Heart left ventricle (tissue), 16 donors: ENCODE results near the gene NSFL1C. TPM values are rescaled to one million over a fixed set of nuclear protein-coding genes. Genes with fewer than 3 reads are reported as not detected.
A peak's percentile ranks its signal among the peaks of the same experiment; 100 is the strongest.

ENCODE experiments used
- ATAC-seq, 4 donors: fragments of 200-7000 bp; cut with Tn5 transposase; one replicate each; pipeline ENCODE4 v1.9.1; 2020 to 2022; ENCODE audit warnings: moderate library complexity in 4 of 4, mild to moderate bottlenecking in 3 of 4, moderate number of reproducible peaks in 1 of 4
- DNase-seq, 5 donors: peaks; one replicate each; pipeline ENCODE4 v3.0.0-alpha.2; 2020
- H3K27ac ChIP-seq, 12 donors: fragments of 200-600 bp; sonication (generic) in 4 of 12; one replicate each; pipeline versions ENCODE4 v1.5.0 to v1.8.0; 2016 to 2022; ENCODE audit warnings: mild to moderate bottlenecking in 2 of 12
- H3K27me3 ChIP-seq, 9 donors: fragments of 200-600 bp; sonication (generic) in 2 of 9; one replicate each; pipeline versions ENCODE4 v1.5.1 to v1.8.0; 2016 to 2022; ENCODE audit warnings: mild to moderate bottlenecking in 3 of 9
- H3K36me3 ChIP-seq, 9 donors: fragments of 200-600 bp; sonication (generic) in 2 of 9; one replicate each; pipeline versions ENCODE4 v1.5.0 to v1.8.0; 2018 to 2022; ENCODE audit warnings: mild to moderate bottlenecking in 2 of 9
- H3K4me1 ChIP-seq, 12 donors: fragments of 200-600 bp; sonication (generic) in 4 of 12; one replicate each; pipeline versions ENCODE4 v1.5.0 to v1.8.0; 2016 to 2022; ENCODE audit warnings: mild to moderate bottlenecking in 3 of 12
- H3K4me3 ChIP-seq, 12 donors: fragments of 200-600 bp; sonication (generic) in 4 of 12; one replicate each; pipeline versions ENCODE4 v1.5.0 to v1.8.0; 2017 to 2022; ENCODE audit warnings: mild to moderate bottlenecking in 9 of 12, moderate library complexity in 4 of 12
- H3K9me3 ChIP-seq, 12 donors: fragments of 200-600 bp; sonication (generic) in 4 of 12; one replicate each; pipeline versions ENCODE4 v1.5.0 to v1.8.0; 2016 to 2022; ENCODE audit warnings: mild to moderate bottlenecking in 1 of 12
- CTCF ChIP-seq, 12 donors: fragments of 200-600 bp; sonication (generic) in 4 of 12; IDR thresholded peaks; one replicate each; pipeline versions ENCODE4 v1.5.0 to v1.8.0; 2018 to 2022; ENCODE audit warnings: antibody characterized with exemption in 12 of 12, mild to moderate bottlenecking in 5 of 12
- POLR2A ChIP-seq, 2 donors: fragments of 450-650 bp; IDR thresholded peaks; one replicate each; pipeline ENCODE4 v1.6.1; 2017; ENCODE audit warnings: antibody characterized with exemption in 2 of 2, mild to moderate bottlenecking in 2 of 2, moderate library complexity in 2 of 2
- WGBS, 4 donors: extraction: QIAGEN DNeasy Blood & Tissue Kit in 2 of 4; methylation state at CpG; one replicate each; pipeline versions ENCODE4 v1.1.5 to v1.1.7; 2013 to 2018; 5-methylcytosine and 5-hydroxymethylcytosine counted together
- intact Hi-C, 10 donors: fragments of 100-400 bp; cut with DNase I; formaldehyde crosslinking; loops; one replicate each; pipeline versions ENCODE4 v1.11.1 to v1.14.2; 2022
- long read RNA-seq, 3 donors: library from polyadenylated mRNA; unstranded; transcript quantifications; one replicate each; pipeline ENCODE4 v2.0.0, GENCODE V29; 2020 to 2021
- polyA plus RNA-seq, 2 donors: library from polyadenylated mRNA; stranded (reverse); fragments of 200-250 nt; gene quantifications; one replicate each; pipeline ENCODE4 v1.2.3, GENCODE V29; 2013
- total RNA-seq, 9 donors: library from RNA; depleted of rRNA in 2 of 9; stranded (reverse); fragments of >200 nt in 2 of 9; fragmentation: NEBNext Ultra II Directional in 3 of 9; extraction: Animal tissue kit (Norgen Biotek cat#: 25700) in 3 of 9; gene quantifications; one replicate each; pipeline versions ENCODE4 v1.1.0 to v1.2.4, GENCODE V29; 2016 to 2023
- donor health status: ischemic (EF 13 %, LVEDD 7.1; RV severe dilation, severe dysfunction).
- donor health status: healthy with polysubstance abuse.
- donor health status: DM: no; HTN: yes; CAD: no.
- donor health status: DM: no; HTN: no; CAD: no.
- donor health status: ischemic (EF 25% LVEDD 6.9; RV normal size, moderate dysfunction).
- donor health status: ischemic (EF 25% LVEDD 5.7; RV mildly dilated, moderate dysfunction).
- donor health status: healthy.
- donor health status: DM: yes; HTN: yes; CAD: no.
- donor health status: ischemic (EF 35%, LVEDD 5.7; RV mildly dilated, moderate dysfunction).
- donor health status: nonischemic (EF 11% LVEDD 7.7; RV severe dilation, severe dysfunction).
- donor health status: DM: yes; HTN: yes; CAD: no.
- donor health status: PGD.
- donor health status: ischemic (EF 29% LVEDD 5.4; RV normal size, mild dysfunction).
- donor health status: nonischemic (EF 23%, LVEDD 6.1; RV moderate dilation, normal function).

Gene NSFL1C
- total RNA-seq (10 to 100 TPM; 27.9 to 66.6 (median 62.1) TPM), polyA plus RNA-seq (10 to 100 TPM; 30.6 to 55.8 TPM)
- long read RNA-seq, donor 1, transcript NSFL1C-201 (9 exons, 3,568 nt): major isoform, 49 of 75 reads
- long read RNA-seq, donor 1, partial matches to known transcripts: 9 of 75 reads
- long read RNA-seq, donor 1, other reads (novel, unspliced or antisense): 15 of 75 reads
- long read RNA-seq, donor 2, transcript NSFL1C-201 (9 exons, 3,568 nt): major isoform, 280 of 332 reads
- long read RNA-seq, donor 2, partial matches to known transcripts: 6 of 332 reads
- long read RNA-seq, donor 2, other reads (novel, unspliced or antisense): 40 of 332 reads
- long read RNA-seq, donor 3, transcript NSFL1C-201 (9 exons, 3,568 nt): major isoform, 58 of 73 reads
- long read RNA-seq, donor 3, partial matches to known transcripts: 3 of 73 reads
- long read RNA-seq, donor 3, other reads (novel, unspliced or antisense): 9 of 73 reads

DNA sequence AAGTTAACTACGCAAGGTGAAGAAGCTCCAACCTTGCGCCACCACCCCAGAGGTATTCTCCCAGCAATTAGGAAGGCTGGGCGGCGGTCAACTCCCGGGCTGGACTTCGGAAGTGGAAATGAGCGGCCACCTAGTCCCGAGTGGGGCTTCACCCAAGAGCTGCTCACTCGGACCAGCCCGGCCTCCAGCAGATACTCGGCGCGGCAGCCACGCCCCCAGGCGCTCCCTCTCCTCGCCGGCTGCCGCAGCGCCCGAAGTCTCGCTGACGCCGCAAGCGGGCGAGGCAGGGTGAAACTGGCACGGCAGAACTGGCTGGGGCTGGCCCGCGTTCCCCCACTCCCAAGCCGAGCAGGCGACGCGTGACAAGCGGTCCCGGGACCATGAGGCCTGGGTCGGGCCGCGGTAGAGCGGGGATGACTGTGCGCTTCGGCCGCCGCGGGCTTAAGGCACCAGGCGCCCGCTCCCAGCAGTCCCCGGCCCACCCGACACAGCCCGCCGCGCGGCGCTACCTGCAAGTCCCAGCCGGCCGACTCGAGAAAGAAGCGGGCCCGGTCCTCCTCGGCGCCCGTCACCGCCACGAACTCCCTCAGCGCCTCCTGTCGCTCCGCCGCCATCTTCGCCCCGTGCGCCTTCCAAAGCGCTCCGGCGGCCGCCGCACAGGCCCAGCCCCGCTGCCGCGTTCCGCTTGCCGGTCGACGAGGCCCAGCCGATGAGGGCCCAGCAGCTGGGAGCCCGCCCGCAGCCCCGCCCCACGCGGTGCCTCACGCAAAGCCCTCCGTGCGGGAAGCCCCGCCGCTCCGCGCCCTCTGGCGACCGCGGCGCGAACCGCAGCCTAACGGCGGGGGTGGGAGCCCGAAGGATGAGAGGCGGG is at the start of gene NSFL1C:
Gene NSFL1C (minus strand): TSS at position 639 of the 871 bp plus-strand sequence. CDS start 25 bp downstream, at position 614.
- H3K4me3 ChIP-seq: peak within 1 kb of the TSS; percentile 73 to 99 (median 92)
- peak; percentile 95 to 97 (median 97) for DNase-seq
- TF ChIP-seq POLR2A (IDR thresholded peaks at IDR 0.05) (peak in 1 of 2 donors; percentile 65), CTCF (IDR thresholded peaks at IDR 0.05) (peak in 11 of 12 donors; percentile 88 to 100 (median 98))
- intact Hi-C loops: loop anchor here in 5 of 10 donors (2.0 to 10.0 kb wide), 5 partner anchors 74 to 662 kb away; partner anchors contain the start of genes PSMF1 (in 3 of the 5) and FKBP1A (in 2 of the 5)
- H3K9me3 ChIP-seq: no peaks in the 10 kb centered on the region
- 0 to 1% (median 1%) methylated on average over 46 to 104 of the region's 104 CpGs for WGBS, 4 donors
- H3K27ac ChIP-seq: peak within 1 kb of the TSS; percentile 80 to 96 (median 89)
- H3K36me3 ChIP-seq: peaks cover 0 to 40% (median 22%) of the 10 kb centered on the region in 9 donors
- peak; percentile 90 to 98 (median 96) for ATAC-seq
- H3K4me1 ChIP-seq: peaks cover 5 to 69% (median 28%) of the 10 kb centered on the region in 12 donors
- H3K27me3 ChIP-seq: no peaks in the 10 kb centered on the region

GRCh38 chr20:1513801-1514200 is 47.2 kb upstream of the NSFL1C start:
- TF ChIP-seq CTCF (IDR thresholded peaks at IDR 0.05) (no peak), POLR2A (IDR thresholded peaks at IDR 0.05) (no peak)
- Histone ChIP-seq H3K27ac (no peak overlapping the region), H3K36me3 (no peaks in the 10 kb centered on the region), H3K4me1 (peaks cover 0 to 4% (median 0%) of the 10 kb centered on the region in 12 donors), H3K27me3 (peaks cover 0 to 10% (median 0%) of the 10 kb centered on the region in 9 donors), H3K4me3 (no peak overlapping the region), H3K9me3 (peaks cover 0 to 7% (median 0%) of the 10 kb centered on the region in 12 donors)
- intact Hi-C loops: no loop called here
- DNase-seq (no peak), ATAC-seq (no peak)
- WGBS, 4 donors: 69 to 77% (median 74%) methylated on average over 1 of the region's 1 CpG

GRCh38 chr20:1509237-1509636 is 42.6 kb upstream of the NSFL1C start:
- Histone ChIP-seq H3K9me3 (peaks cover 0 to 7% (median 0%) of the 10 kb centered on the region in 12 donors), H3K4me1 (peaks cover 0 to 4% (median 0%) of the 10 kb centered on the region in 12 donors), H3K27me3 (peaks cover 0 to 6% (median 0%) of the 10 kb centered on the region in 9 donors), H3K36me3 (no peaks in the 10 kb centered on the region), H3K4me3 (no peak overlapping the region), H3K27ac (no peak overlapping the region)
- peak in 6 of 12 donors; percentile 15 to 40 (median 24) for TF ChIP-seq CTCF (IDR thresholded peaks at IDR 0.05)
- TF ChIP-seq POLR2A (IDR thresholded peaks at IDR 0.05): no peak
- 31 to 36% (median 35%) methylated on average over 9 of the region's 9 CpGs for WGBS, 4 donors
- no peak for DNase-seq
- ATAC-seq: peak in 1 of 4 donors; percentile 52
- intact Hi-C loops: no loop called here
